ENCODE measurements around the gene HCN1.
"Not testable (repeated sequence)": the region's sequence is repeated elsewhere in the genome, so short reads cannot be mapped to it uniquely, and the experiment has no call there.

HCN1 gene

DNA sequence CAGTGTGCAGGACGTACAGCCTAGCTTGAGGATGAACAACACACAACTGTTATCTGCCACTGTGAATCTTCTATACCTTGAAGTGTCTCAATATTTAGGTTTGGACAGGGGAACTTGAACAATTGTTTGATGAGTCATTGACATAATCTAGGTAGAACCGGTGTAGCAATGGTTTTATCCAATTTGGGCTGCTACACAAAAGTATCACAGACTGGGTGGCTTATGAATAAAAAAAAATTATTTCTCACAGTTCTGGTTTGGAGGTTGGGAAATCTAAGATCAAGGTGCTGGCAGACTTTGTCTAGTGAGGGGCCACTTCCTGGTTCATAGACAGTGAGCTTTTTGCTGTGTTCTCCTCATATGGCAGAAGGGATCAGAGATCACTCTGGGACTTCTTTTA is 359.7 kb downstream of the HCN1 start:
- no peak overlapping the region for H3K4me3 ChIP-seq (replicated peaks; ENCODE audit: low read depth, low read length)
- DNase-seq (ENCODE audit: low read depth): no peak
- TF ChIP-seq CTCF (IDR thresholded peaks at IDR 0.05; ENCODE audit: low read length, missing control alignments): no peak

DNA sequence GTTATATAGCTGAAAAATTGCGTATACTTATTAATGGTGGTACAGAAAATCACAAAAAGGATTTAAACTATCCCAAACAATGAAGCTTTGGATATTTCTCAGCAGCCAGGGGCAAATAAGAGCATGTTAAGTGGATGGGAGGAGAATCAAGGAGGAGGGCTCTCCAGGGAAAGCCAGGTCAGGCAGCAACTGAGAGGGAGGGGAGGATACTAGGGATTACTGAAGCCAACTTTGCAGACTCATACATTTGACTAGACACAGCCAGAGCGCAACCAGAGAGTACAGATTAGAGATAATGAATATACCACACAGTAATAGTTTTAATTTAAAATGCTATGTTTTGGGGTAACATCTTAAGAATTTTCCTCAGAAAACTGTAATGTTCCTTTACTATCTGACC is 360.2 kb downstream of the HCN1 start:
- no peak for TF ChIP-seq CTCF (IDR thresholded peaks at IDR 0.05; ENCODE audit: low read length, missing control alignments)
- DNase-seq (ENCODE audit: low read depth): no peak
- H3K4me3 ChIP-seq (replicated peaks; ENCODE audit: low read depth, low read length): no peak overlapping the region

DNA sequence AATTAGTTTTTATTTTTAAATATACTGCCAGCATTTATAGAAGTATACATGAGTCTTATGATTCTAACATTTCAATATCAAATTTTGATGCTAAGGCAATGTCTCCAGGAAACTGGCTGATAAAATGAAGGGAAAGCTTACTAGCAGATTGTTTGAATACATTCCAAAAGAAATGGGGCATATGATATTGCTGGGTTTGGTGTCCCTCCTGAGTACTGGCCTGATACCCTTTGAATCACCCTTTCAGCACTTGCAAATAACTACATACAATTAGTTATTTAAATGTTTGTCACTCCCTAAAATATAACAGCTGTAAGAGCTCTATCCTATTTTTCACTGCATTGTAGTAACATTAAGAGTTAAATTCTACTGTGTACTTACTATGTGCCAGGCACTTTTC is 360.8 kb downstream of the HCN1 start:
- no peak for DNase-seq (ENCODE audit: low read depth)
- TF ChIP-seq CTCF (IDR thresholded peaks at IDR 0.05; ENCODE audit: low read length, missing control alignments): no peak
- no peak overlapping the region for H3K4me3 ChIP-seq (replicated peaks; ENCODE audit: low read depth, low read length)

DNA sequence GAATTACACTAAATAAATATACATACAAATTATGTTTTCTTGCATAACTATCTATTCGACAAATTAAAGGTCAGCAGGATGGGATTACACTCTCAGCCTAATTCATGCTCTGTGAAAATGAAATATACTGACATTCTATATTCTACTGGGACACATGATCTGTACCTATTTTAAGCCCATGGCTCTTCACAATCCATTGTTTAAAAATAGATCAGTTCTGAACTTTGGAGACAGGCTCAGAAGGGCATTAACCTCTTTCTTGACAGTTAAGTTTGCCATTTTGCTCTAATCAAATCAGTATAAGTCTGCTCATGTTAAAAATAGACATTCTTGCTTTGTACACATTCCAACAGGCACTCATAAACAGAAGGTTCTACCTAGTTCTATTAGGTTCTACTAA is 361.2 kb downstream of the HCN1 start:
- no peak overlapping the region for H3K4me3 ChIP-seq (replicated peaks; ENCODE audit: low read depth, low read length)
- DNase-seq (ENCODE audit: low read depth): no peak
- no peak for TF ChIP-seq CTCF (IDR thresholded peaks at IDR 0.05; ENCODE audit: low read length, missing control alignments)

DNA sequence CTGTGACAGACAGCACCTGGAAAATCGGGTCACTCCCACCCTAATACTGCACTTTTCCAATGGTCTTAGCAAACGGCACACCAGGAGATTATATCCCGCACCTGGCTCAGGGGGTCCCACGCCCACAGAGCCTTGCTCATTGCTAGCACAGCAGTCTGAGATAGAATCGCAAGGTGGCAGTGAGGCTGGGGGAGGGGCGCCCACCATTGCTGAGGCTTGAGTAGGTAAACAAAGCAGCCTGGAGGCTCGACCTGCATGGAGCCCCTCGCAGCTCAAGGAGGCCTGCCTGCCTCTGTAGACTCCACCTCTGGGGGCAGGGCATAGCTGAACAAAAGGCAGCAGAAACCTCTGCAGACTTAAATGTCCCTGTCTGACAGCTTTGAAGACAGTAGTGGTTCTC is 383.6 kb downstream of the HCN1 start:
- not testable (repeated sequence) for DNase-seq (ENCODE audit: low read depth)

DNA sequence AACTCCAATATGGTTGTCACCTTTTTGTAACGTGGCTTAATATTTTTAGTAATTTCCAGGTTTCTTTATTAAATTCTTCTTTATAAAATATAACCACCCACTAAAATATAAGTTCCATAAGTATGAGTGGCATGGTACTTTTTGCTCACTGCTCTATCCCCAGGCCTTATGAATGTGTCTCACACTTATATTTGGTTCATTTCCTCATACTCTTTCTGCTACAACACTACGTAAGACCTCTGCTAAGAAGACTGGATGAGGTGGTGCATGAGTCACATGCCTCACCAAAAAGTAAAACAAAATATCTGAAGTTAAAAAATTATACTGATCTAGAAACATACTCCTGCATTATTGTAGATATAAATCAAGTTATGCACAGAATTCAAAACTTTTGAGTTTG is 400.9 kb downstream of the HCN1 start:
- no peak for DNase-seq (ENCODE audit: low read depth)

More for the DNA sequence above, 383.6 kb downstream of the HCN1 start:
- H3K4me3 ChIP-seq (replicated peaks; ENCODE audit: low read depth, low read length): not testable (repeated sequence)

GRCh38 chr5:45288746-45289145 is 407.4 kb downstream of the HCN1 start:
- DNase-seq (ENCODE audit: low read depth): no peak
- H3K4me3 ChIP-seq (replicated peaks; ENCODE audit: low read depth, low read length): no peak overlapping the region
- TF ChIP-seq CTCF (IDR thresholded peaks at IDR 0.05; ENCODE audit: low read length, missing control alignments): no peak

More for the DNA sequence above, 400.9 kb downstream of the HCN1 start:
- no peak for TF ChIP-seq CTCF (IDR thresholded peaks at IDR 0.05; ENCODE audit: low read length, missing control alignments)
- H3K4me3 ChIP-seq (replicated peaks; ENCODE audit: low read depth, low read length): no peak overlapping the region

- no peak for DNase-seq (ENCODE audit: low read depth)
- H3K4me3 ChIP-seq (replicated peaks; ENCODE audit: low read depth, low read length): no peak overlapping the region
- TF ChIP-seq CTCF (IDR thresholded peaks at IDR 0.05; ENCODE audit: low read length, missing control alignments): no peak
Observed at GRCh38 chr5:45284436-45284835, 411.7 kb downstream of the HCN1 start.
